ENCODE results near the gene E2F8.

The E2F8 gene

DNA sequence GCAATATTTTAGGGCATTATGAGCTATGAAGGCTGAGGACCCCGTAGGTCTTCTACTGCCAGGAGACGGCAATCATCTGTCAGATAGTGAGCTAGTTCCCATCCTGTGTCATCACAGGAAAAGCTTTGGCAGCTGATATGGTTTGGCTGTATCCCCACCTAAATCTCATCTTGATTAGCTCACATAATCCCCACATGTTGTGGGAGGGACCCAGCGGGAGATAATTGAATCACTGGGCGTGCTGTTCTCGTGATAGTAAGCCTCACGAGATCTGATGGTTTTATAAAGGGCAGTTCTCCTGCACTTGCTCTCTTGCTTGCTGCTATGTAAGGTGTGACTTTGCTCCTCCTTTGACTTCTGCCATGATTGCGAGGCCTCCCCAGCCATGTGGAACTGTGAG is 57.1 kb downstream of the E2F8 start:
- no peak for DNase-seq

DNA sequence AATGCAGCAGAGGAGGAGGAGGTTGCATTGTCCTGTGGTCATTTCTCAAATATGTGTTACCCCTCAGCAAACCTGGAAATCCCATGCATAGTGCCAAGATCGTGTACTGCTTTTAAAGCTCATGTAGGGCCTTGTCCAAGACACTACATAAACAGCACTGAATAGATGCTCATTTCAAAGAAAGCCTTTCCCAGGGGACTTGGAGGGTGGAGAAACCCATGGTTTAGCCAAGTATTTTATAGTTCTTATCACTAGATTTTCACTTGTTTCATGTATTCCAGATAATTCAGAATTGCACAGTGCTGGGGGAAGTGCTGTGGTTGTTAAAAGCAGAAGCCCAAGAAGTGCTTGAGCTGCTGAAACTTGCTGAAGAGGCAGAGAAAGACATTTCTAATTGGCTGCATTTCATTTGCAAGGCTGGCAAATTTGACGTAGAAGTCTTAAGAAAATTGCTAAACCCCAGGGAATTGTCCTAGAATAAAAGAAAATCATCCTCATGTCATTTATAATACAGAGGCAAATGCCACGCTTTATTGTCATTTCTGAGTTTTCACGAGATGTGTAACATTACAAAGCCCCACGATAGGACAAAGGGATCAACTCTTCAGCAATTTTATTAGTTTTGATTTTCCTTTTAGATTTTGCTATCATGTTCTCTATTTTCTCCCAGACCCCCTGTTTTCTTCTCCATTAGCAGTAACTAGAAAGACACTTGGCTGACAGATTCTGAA is 59.0 kb downstream of the E2F8 start:
- no peak for DNase-seq

DNA sequence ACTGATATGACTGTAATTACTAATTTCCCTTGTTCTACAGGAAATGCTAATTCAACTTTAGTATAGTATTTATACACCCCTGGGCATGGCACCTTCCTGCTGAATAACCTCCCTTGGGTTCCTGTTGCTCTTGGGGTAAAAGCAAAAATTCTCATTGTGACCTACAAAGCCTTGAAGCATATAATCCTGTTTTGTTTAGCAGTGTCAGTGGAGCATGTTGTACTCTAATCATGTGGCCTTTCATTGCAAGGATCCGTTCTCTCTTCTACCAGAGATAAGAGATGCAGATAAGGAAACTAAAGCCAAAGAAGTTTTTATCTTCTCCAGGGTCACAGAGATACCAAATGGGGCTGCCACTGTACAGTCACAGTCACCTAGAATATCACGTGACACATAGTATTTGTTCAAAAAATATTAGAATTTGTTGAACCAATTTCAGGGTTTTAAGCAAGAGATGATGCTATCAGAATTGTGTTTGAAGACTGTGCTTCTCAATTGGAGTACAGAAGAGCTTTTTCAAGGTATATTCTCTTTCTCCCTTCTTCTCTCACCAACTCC is 64.0 kb downstream of the E2F8 start:
- no peak for DNase-seq

All from NCI-H2171 (cell line).